ENCODE measurements around the gene GFAP.
A peak's percentile ranks its signal among the peaks of the same experiment; 100 is the strongest.
"Not testable (repeated sequence)": the region's sequence is repeated elsewhere in the genome, so short reads cannot be mapped to it uniquely, and the experiment has no call there.

GFAP gene

GRCh38 chr17:44915321-44915726 is at the start of gene GFAP:
TSS of gene GFAP (minus strand) at chr17:44915500. CDS start at chr17:44915486, 14 bp downstream.
- no peak for DNase-seq

DNA sequence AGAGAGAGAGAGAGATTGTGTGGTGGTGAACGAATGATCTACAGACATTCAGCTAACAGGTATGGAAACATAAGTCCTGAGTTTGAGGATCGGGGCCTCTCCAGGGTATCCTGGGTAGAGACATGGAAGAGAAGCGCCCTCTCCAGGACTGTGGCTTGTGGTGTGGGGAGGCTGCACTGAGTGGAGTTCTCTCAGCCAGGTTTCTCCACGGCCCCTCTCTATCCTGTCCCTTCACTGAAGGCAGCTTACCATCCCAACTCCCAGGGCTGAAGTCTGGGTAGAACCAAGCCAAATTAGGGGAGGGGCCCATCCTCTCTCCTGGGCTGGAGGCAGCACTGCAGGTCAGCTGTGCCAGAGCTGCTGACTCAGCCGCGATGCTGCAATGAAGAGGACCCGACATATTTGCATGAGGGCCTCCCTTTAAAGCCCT is 46.6 kb upstream of the GFAP start:
- no peak for DNase-seq

DNA sequence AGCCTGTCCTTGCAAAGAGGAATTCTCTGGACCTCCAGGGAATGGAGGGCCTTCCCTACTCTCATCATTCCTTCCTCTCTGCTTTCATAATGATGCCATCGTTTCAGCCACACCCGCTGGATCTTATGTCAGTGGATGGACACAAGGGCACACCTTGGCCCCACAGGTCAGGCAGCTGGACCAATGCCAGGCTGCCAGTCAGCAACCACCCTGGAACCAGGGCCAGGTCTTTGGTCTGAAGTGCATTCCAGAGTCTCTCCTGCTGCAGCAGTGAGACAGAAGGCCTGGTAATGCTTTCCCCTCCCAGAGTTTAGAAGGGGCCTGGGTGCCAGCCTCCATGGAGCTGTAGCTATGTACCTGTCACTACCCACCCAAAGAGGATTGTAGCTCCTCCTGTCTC is 45.4 kb upstream of the GFAP start:
- DNase-seq: no peak

DNA sequence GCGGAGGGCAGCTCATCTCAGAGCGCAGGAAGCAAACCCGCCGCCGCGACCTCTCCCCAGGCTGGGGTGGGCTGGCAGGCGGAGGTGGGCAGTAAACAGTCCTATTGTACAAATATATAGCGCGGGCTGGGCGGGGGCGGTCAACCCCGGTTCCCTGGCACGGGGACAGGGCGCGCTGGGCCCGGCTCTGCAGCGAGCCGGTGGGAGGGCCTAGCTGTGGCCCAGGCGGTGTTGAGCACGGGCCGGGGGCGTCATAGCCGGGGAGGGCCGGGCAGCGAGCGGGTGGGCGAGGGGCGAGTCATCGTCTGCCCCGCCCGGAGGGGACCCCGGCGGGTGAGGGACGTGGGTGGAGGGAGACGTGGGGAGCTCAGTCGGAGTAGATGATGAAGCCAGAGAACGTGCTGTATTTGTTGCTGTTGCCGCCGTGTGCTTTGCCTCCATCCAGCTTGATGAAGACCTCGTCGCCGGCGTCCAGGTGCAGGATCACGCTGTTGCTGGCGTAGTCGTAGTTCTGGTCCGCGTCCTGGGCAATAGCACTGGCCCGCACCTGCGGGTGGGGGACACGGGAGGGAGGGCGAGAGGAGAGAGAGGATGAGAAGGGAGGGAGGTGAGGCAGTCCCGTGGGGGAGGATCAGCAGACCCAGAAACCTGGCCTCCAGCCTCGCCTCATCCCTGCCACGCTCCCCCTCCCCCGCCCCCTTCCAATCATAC is 44.7 kb upstream of the GFAP start:
- no peak for DNase-seq

- DNase-seq: no peak
Observed at GRCh38 chr17:44956998-44957981, 42.0 kb upstream of the GFAP start.

DNA sequence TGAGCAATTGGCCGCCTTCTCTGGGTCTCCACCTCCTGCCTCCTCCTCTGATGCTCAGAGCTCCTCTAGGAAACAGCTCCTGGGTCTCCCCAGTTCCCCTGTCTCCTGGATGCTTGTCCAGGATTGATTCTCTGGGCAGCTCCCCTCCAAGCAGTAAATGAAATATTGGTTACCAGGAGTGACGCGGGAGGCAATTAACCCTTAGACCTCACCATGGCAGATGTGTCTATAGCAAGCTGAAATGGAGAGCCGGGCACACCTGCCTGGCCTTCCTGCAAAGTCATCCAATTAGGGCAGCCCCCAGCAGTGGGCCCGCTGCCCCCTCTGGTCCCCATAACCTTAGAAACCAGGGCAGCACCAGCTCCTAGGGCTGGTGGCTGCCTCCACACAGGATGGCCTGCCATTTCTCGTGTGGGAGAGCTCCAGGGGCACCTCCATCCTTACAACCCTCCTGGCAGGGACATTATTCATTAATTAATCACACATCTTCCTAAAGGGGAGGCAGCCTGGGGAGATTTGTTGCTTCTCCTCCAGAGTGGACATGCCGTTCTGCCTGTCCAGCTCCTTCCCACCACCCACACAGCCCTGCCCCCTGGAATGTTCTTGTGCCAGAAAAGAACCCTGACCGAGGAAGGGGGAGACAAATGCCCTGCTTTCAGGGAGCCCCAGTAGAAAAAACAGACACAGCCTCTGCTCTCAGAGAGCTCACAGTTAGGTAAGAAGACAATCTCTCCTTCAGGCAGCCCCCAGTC is 40.5 kb upstream of the GFAP start:
- no peak for DNase-seq

GRCh38 chr17:44952946-44953475 is 37.7 kb upstream of the GFAP start:
- DNase-seq: no peak

DNA sequence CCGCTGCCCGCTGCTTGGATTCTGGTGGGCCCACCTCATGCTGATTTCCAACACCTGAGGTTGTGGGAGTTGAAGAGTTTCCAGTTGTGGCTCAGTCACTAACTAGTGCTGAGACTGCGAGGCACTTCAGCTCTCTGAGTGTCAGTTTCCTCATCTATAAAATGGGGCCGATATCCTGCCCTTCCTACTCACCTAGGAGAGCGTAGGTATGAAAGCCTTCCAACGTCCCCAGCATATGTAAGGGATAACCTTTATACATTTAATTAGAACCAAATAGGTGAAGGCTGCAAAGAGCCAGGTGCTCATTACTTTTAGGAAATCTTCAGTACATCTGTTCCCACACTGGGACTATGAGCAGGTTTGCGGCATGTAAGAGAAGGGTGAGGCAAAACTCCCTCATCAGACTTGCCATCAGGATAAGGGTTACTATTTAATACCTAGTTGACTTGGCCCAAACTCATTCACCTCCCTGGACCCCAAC is 33.1 kb upstream of the GFAP start:
- DNase-seq: no peak

DNA sequence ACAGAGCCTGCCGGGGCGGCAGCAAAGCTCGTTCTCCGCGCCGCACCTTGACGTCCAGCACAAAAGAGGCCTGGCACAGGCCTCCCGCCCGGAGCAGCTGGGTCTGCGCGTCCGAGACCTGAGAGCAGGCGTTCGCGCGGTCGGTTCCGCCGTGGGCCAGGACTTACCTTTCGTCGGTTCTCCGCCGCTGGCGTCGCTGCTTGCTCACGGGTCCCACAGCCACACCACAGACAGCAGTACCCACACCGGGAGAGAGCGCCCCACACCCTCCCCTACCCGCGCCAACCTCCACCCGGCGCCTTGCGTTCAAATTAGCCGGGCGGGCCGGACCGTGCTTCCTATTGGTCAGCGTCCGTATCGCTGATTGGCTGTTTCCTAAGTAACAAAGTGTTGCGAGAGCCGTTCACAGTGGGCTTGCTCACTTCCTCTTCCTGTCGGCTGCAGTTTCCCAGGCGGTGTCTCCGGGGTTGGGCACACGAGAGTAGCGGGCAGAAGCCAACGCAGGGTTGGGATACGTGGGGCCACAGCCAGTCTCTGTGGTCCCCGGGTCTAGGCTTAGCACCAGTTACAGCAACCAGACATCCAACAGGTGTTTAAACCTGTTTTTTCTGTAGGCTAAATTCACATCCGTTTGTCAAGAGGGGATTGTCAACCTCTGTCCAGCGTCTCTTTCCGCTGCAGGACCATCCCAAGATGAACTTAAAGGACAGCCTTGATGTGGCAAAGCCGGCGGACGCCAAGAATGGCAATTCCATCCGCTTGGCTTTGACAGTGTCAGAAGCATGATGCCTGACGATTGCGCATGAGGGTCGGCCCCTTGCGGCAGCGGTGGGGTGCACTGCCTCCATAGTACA is 32.4 kb upstream of the GFAP start, which contains the start of gene KIF18B:
KIF18B (minus strand) TSS at position 313 of the 854 bp plus-strand sequence. CDS start 11,429 bp downstream, outside the sequence.
- peak; percentile 95 to 97 for DNase-seq

- DNase-seq: not testable (repeated sequence)
Observed at GRCh38 chr17:44945652-44946051, 30.4 kb upstream of the GFAP start.

DNA sequence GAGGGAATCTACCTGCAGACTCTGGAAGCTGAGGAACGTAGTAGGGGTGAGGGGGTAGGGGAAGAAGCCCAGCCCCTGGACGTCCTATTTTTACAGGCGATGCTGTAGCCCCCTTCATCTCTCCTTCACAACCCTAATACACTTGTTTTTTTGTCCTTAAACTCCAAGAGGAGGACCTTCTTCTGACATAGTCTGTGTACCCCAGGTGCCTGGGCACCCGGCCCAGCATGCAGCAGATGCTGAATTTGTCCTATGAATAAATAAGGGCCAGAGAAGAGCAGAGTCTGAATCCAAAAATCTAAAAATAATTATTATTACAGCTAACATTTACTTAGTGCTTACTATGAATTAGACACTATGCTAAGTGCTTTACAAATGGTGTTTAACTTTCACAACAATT is 27.2 kb upstream of the GFAP start:
- no peak for DNase-seq

GRCh38 chr17:44941712-44942331 is 26.5 kb upstream of the GFAP start:
- DNase-seq: no peak

DNA sequence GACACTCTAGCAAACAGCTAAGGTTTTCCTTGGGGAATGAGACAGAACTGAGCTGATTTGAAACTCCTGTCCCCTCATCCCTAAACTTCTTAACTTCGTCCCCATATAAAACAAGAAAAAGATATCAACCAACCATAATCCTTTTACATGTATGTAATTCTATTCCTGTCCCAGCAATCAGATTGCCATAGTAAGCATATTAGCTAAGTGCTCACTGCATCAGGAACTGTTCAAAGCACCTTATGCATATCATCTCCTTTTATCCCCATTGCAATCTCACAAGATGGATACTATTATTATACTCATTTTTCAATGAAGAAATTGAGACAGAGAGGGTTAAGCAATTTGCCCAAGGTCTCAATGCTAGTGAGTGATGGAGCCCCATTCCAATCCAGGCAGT is 25.5 kb upstream of the GFAP start:
- DNase-seq: no peak

DNA sequence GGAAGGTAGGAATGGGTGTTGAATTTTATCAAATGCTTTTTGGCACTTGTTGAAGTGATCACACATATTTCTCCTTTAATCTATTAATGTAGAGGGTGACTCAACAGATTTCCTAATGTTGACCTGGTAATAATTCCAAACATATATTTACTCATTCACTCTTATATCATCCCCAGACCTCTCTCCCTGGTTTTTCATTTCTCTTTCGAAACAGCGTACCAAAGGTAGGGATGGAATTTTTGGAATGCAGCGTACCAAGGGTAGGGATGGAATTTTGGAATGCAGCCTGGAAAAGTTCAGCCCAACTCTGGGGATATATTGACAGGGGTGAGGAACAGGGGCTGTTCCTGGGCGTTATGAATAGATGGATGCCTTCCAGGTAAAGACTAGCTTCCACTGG is 25.0 kb upstream of the GFAP start:
- DNase-seq: no peak

GRCh38 chr17:44935116-44935515 is 19.8 kb upstream of the GFAP start:
- no peak for DNase-seq

DNA sequence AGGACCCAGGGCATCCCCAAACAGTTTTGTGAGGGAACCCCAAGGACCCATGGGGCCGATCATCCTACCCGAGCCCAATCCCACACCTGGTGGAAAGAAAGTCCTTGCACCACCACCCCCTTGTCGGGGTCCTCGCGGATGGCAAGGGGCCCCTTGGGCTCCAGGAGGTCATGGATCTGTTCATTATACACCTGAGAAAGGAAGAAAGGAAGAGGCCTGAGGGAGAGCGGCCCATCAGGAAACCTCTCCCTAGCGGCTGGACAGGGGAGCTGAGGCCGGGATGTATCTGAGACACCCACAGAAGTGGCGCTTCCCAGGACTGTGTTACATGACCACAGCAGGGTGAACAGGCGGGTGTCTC is 19.4 kb upstream of the GFAP start:
- no peak for DNase-seq

DNA sequence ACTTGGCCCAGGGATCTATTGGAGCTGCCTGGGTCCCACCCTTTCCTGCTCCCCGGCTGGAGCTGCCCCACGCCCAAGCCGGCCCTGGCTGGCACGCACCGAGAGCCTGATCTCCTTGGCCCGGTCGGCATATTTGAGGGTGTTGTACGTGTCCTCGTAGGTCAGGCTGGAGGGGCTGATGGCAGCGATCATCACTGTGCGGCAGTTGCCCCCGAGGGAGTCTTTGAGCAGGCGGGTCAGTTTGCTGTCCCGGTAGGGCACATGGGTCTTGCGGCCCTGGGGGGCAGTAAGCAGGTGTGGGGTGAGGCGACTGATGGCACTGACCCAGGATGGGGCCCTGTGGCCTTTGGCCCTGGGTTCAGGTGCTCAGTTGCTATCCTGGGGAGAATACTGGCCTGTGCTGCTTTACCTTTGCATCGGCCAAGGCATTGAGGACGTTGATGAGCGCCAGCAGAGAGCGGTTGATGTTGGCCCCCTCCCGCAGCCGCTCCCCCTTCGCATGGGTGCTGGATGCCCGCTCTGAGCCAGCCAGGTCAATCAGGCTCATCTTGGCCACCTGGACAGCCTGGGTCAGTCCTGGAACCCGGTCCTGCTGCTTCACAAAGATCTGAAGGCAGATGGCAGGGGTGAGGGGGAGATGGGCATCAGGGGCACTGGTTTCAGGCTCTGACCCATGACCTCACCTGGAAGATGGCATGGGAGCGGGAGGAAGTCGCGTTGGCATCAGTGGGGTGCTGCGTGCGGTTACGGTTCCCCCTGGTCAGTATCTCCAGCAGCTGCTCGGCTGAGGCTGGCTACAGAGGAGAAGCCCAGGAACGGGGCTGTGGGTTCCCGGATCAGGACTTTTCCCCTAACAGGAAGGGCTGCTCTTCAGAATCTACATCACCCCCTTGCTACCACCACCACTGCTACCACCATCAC is 18.8 kb upstream of the GFAP start:
- no peak for DNase-seq

DNA sequence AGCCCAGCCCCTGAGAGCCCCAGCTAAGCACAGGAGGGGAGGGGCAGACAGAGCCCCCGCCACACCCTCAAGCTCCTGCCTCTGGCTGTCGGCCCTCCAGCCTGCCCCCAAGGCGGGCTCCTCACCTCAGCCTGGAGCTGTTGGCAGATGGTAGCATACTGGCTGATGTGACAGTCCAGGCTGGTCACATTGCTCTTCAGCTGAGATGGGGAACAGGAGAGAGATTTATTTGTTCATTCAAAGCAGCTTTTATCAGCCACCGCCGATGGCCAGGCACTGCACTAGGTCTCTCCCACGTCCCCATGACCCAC is 17.4 kb upstream of the GFAP start:
- no peak for DNase-seq

DNA sequence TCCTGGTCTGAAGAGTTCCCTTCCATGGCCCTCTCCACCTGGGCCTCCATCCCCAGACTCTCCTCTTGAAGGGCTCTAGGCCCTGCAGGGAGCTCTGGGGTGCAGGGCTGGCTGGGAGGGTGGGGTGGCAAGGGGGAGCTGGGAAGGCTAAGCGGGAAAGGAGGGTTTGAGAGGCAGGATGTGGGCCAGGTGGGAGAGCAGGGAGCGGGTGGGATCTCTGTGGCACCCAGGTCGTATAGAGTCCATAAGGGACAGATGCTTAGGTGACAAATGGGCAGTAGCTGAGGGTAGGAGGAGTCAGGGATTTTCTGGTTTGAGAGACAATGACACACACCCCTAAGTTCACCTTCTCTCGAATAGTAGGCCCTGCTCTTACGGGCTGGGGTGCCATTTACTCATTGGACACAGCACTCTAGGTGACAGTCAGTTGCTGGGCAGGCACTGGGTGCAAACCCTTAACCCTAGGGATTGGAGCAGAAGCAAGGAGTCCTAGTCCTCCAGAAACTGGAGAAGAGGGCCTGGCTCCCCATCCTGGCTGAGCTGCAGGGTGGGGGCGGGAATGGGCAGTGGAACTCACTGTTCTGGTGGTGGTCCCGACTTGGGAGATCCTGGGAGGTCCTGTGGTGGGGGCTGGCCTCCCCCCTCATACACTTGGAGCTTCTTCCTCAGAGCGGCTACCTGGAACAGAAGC is 16.9 kb upstream of the GFAP start:
- no peak for DNase-seq

DNA sequence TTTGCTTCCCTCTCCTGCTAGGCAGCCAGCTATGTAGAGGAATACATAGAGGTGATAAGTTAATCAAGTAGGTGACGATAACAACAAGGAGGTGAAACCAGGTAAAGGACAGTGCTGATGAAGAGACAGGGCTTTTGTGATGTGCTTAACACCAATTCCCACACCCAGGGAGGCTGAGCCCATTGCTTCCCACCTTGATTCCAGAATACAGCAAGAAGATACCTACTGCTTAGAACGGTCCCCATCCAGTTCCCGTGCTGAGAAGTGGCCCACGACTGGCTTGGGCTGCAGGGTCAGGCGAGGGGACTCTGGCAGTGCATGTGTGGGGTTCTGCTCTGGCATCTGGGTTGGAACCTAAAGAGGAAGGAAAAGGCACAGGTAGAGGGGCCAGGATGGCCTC is 16.1 kb upstream of the GFAP start:
- no peak for DNase-seq

All from SW 1271 (cell line).